ENCODE data around the gene PLCB1. TPM values are rescaled to one million over a fixed set of nuclear protein-coding genes. Genes with fewer than 3 reads are reported as not detected.

The PLCB1 gene
- total RNA-seq, 1 experiment from 2014 or later: 6.0 TPM

GRCh38 chr20:8428988-8429387 is 296.9 kb downstream of the PLCB1 start:
- Mint-ChIP-seq H3K27me3 (ENCODE audit: unreplicated experiment) (no peaks in the 10 kb centered on the region), H3K4me3 (ENCODE audit: low read depth, unreplicated experiment) (no peak overlapping the region), H3K9me3 (ENCODE audit: low read depth, unreplicated experiment) (no peaks in the 10 kb centered on the region), H3K36me3 (ENCODE audit: insufficient read depth, unreplicated experiment) (no peaks in the 10 kb centered on the region), H3K4me1 (ENCODE audit: low read depth, unreplicated experiment) (no peaks in the 10 kb centered on the region), H3K27ac (ENCODE audit: unreplicated experiment) (no peak overlapping the region)
- intact Hi-C loops (cut with micrococcal nuclease; ENCODE audit: unreplicated experiment): no loop called here
- no peak for TF ChIP-seq CTCF (IDR thresholded peaks at IDR 0.05; ENCODE audit: unreplicated experiment)
- no TSS peak for BruUV-seq (replicated peaks)
- CTCF ChIA-PET: no interaction called here
- no peak for DNase-seq

GRCh38 chr20:8431538-8432434 is 299.7 kb downstream of the PLCB1 start:
- TF ChIP-seq CTCF (IDR thresholded peaks at IDR 0.05; ENCODE audit: unreplicated experiment): no peak
- no TSS peak for BruUV-seq (replicated peaks)
- Mint-ChIP-seq H3K9me3 (ENCODE audit: low read depth, unreplicated experiment) (no peaks in the 10 kb centered on the region), H3K27me3 (ENCODE audit: unreplicated experiment) (no peaks in the 10 kb centered on the region), H3K36me3 (ENCODE audit: insufficient read depth, unreplicated experiment) (no peaks in the 10 kb centered on the region), H3K4me3 (ENCODE audit: low read depth, unreplicated experiment) (no peak overlapping the region), H3K4me1 (ENCODE audit: low read depth, unreplicated experiment) (no peaks in the 10 kb centered on the region), H3K27ac (ENCODE audit: unreplicated experiment) (no peak overlapping the region)
- CTCF ChIA-PET: no interaction called here
- no peak for DNase-seq
- intact Hi-C loops (cut with micrococcal nuclease; ENCODE audit: unreplicated experiment): no loop called here

GRCh38 chr20:8432435-8433148 is 300.5 kb downstream of the PLCB1 start:
- H3K27me3 Mint-ChIP-seq (ENCODE audit: unreplicated experiment): no peaks in the 10 kb centered on the region
- BruUV-seq (replicated peaks): no TSS peak
- no peak overlapping the region for H3K27ac Mint-ChIP-seq (ENCODE audit: unreplicated experiment)

GRCh38 chr20:8433291-8433690 is 301.2 kb downstream of the PLCB1 start:
- no peak overlapping the region for H3K4me3 Mint-ChIP-seq (ENCODE audit: low read depth, unreplicated experiment)
- intact Hi-C loops (cut with micrococcal nuclease; ENCODE audit: unreplicated experiment): no loop called here
- no peaks in the 10 kb centered on the region for H3K27me3 Mint-ChIP-seq (ENCODE audit: unreplicated experiment)
- DNase-seq: no peak
- no peak overlapping the region for H3K27ac Mint-ChIP-seq (ENCODE audit: unreplicated experiment)
- CTCF ChIA-PET: no interaction called here
- no TSS peak for BruUV-seq (replicated peaks)
- no peaks in the 10 kb centered on the region for H3K4me1 Mint-ChIP-seq (ENCODE audit: low read depth, unreplicated experiment)
- no peak for TF ChIP-seq CTCF (IDR thresholded peaks at IDR 0.05; ENCODE audit: unreplicated experiment)
- H3K9me3 Mint-ChIP-seq (ENCODE audit: low read depth, unreplicated experiment): no peaks in the 10 kb centered on the region
- H3K36me3 Mint-ChIP-seq (ENCODE audit: insufficient read depth, unreplicated experiment): no peaks in the 10 kb centered on the region

More at GRCh38 chr20:8432435-8433148, 300.5 kb downstream of the PLCB1 start:
- Mint-ChIP-seq H3K9me3 (ENCODE audit: low read depth, unreplicated experiment) (no peaks in the 10 kb centered on the region), H3K4me1 (ENCODE audit: low read depth, unreplicated experiment) (no peaks in the 10 kb centered on the region), H3K4me3 (ENCODE audit: low read depth, unreplicated experiment) (no peak overlapping the region), H3K36me3 (ENCODE audit: insufficient read depth, unreplicated experiment) (no peaks in the 10 kb centered on the region)
- CTCF ChIA-PET: no interaction called here
- no peak for DNase-seq
- no peak for TF ChIP-seq CTCF (IDR thresholded peaks at IDR 0.05; ENCODE audit: unreplicated experiment)
- intact Hi-C loops (cut with micrococcal nuclease; ENCODE audit: unreplicated experiment): no loop called here

Measured in Calu3 (cell line).